ENCODE data around the gene NCBP3. TPM values are rescaled to one million over a fixed set of nuclear protein-coding genes. Genes with fewer than 3 reads are reported as not detected.
"Not testable (repeated sequence)": the region's sequence is repeated elsewhere in the genome, so short reads cannot be mapped to it uniquely, and the experiment has no call there.

NCBP3 gene
- total and polyA plus RNA-seq, 2 of the 4 experiments (the other 2 are of a cell fraction): 10.8 to 13.5 TPM

- no peak overlapping the region for H3K4me3 ChIP-seq (ENCODE audit: insufficient read depth, low read depth, low read length)
- H3K36me3 ChIP-seq (ENCODE audit: control insufficient read depth, insufficient read depth, low read length): peaks cover 8% of the 10 kb centered on the region
- H3K4me1 ChIP-seq (ENCODE audit: control insufficient read depth, insufficient read depth, low read length): no peaks in the 10 kb centered on the region
- H3K23ac ChIP-seq (ENCODE audit: low read depth, low read length): no peak overlapping the region
- ATAC-seq (ENCODE audit: low read depth) (no peak), DNase-seq (no peak)
- H3K9me1 ChIP-seq (ENCODE audit: insufficient read depth, low read length): peaks cover 2% of the 10 kb centered on the region; the same call in 1 of the 2 replicates
- H3K27ac ChIP-seq (ENCODE audit: insufficient read depth, low read length): no peak overlapping the region
- H4K8ac ChIP-seq (ENCODE audit: low read depth in 2 of 2, low read length in 2 of 2): no peak overlapping the region
- H2BK120ac ChIP-seq (ENCODE audit: low read depth, low read length): no peak overlapping the region
- no peak overlapping the region for H4K5ac ChIP-seq (ENCODE audit: low read depth, low read length)
- no peak overlapping the region for H3K4ac ChIP-seq (ENCODE audit: low read depth, low read length)
- intact Hi-C loops (cut with micrococcal nuclease): no loop called here
- no peaks in the 10 kb centered on the region for H3K79me1 ChIP-seq (ENCODE audit: low read depth in 1 of 2, low read length in 2 of 2)
- no peak overlapping the region for H2BK5ac ChIP-seq (ENCODE audit: low read depth, low read length, poor library complexity, severe bottlenecking)
- H2AK9ac ChIP-seq (replicated peaks; ENCODE audit: low read depth, low read length, poor library complexity): no peak overlapping the region
- no peak overlapping the region for H2BK20ac ChIP-seq (ENCODE audit: low read depth, low read length)
- H4K20me1 ChIP-seq (ENCODE audit: insufficient read depth, low read length): no peaks in the 10 kb centered on the region
- no TSS peak for BruUV-seq (replicated peaks)
- no peak overlapping the region for H3K56ac ChIP-seq (ENCODE audit: extremely low read depth, insufficient read depth, low read length)
- TF ChIP-seq, protein P1, sequence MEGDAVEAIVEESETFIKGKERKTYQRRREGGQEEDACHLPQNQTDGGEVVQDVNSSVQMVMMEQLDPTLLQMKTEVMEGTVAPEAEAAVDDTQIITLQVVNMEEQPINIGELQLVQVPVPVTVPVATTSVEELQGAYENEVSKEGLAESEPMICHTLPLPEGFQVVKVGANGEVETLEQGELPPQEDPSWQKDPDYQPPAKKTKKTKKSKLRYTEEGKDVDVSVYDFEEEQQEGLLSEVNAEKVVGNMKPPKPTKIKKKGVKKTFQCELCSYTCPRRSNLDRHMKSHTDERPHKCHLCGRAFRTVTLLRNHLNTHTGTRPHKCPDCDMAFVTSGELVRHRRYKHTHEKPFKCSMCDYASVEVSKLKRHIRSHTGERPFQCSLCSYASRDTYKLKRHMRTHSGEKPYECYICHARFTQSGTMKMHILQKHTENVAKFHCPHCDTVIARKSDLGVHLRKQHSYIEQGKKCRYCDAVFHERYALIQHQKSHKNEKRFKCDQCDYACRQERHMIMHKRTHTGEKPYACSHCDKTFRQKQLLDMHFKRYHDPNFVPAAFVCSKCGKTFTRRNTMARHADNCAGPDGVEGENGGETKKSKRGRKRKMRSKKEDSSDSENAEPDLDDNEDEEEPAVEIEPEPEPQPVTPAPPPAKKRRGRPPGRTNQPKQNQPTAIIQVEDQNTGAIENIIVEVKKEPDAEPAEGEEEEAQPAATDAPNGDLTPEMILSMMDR (conservative IDR thresholded peaks at IDR 0.05; ENCODE audit: low read depth, low read length): no peak
- no peak for TF ChIP-seq RAD21 (IDR thresholded peaks at IDR 0.05; ENCODE audit: low read length)
- CTCF ChIA-PET: interaction anchor here (0.6 to 1.4 kb wide), 3 partner anchors 20 to 56 kb away, joined by 3 to 4 read pairs (median 3); no protein-coding TSS in a partner anchor
- no peak overlapping the region for H3K9ac ChIP-seq (ENCODE audit: low read depth, low read length)
- H2AK5ac ChIP-seq (ENCODE audit: low read depth, low read length): no peak overlapping the region
- POLR2A ChIA-PET (ENCODE audit: unreplicated experiment): no interaction called here
- no peak overlapping the region for H2BK15ac ChIP-seq (ENCODE audit: low read depth, low read length)
- dilution Hi-C loops (cut with HindIII; ENCODE audit: low sequenced_read_pairs, unreplicated experiment): no loop called here
- H3K27me3 ChIP-seq (ENCODE audit: control insufficient read depth, insufficient read depth, low read length): no peaks in the 10 kb centered on the region
- H3K18ac ChIP-seq (ENCODE audit: low read depth, low read length): no peak overlapping the region
- no peaks in the 10 kb centered on the region for H3K9me3 ChIP-seq (ENCODE audit: control insufficient read depth, insufficient read depth, low read length)
- H3K4me2 ChIP-seq (ENCODE audit: low read depth, low read length): no peak overlapping the region
- H4K91ac ChIP-seq (ENCODE audit: insufficient read depth, low read depth, low read length): no peak overlapping the region
- WGBS, 2 experiments (ENCODE audit: extremely low coverage in 2 of 2, insufficient read length in 1 of 2): 75% methylated on average over 8 of the region's 16 CpGs; no CpG with 5 or more reads in 1 of the 2 experiments
- H3K14ac ChIP-seq (replicated peaks; ENCODE audit: low read depth, low read length): no peak overlapping the region
- H2AFZ ChIP-seq (replicated peaks; ENCODE audit: low read length, poor library complexity): no peak overlapping the region
- in situ Hi-C loops (cut with MboI; ENCODE audit: low sequenced_read_pairs): no loop called here
Measured at GRCh38 chr17:3857261-3858105, 11.4 kb upstream of the NCBP3 start.

GRCh38 chr17:3854204-3854603 lies 8.2 kb upstream of the NCBP3 start:
- H4K8ac ChIP-seq (ENCODE audit: low read depth in 2 of 2, low read length in 2 of 2); H3K9me3 ChIP-seq (ENCODE audit: control insufficient read depth, insufficient read depth, low read length); H2BK120ac ChIP-seq (ENCODE audit: low read depth, low read length); BruUV-seq (replicated peaks); H3K18ac ChIP-seq (ENCODE audit: low read depth, low read length); H3K4me1 ChIP-seq (ENCODE audit: control insufficient read depth, insufficient read depth, low read length); in situ Hi-C loops (cut with MboI; ENCODE audit: low sequenced_read_pairs); H2AK9ac ChIP-seq (replicated peaks; ENCODE audit: low read depth, low read length, poor library complexity); H4K91ac ChIP-seq (ENCODE audit: insufficient read depth, low read depth, low read length); H3K36me3 ChIP-seq (ENCODE audit: control insufficient read depth, insufficient read depth, low read length); H3K23ac ChIP-seq (ENCODE audit: low read depth, low read length); H4K5ac ChIP-seq (ENCODE audit: low read depth, low read length); H3K56ac ChIP-seq (ENCODE audit: extremely low read depth, insufficient read depth, low read length); H3K4me2 ChIP-seq (ENCODE audit: low read depth, low read length); H3K27me3 ChIP-seq (ENCODE audit: control insufficient read depth, insufficient read depth, low read length); intact Hi-C loops (cut with micrococcal nuclease); dilution Hi-C loops (cut with HindIII; ENCODE audit: low sequenced_read_pairs, unreplicated experiment); H2BK20ac ChIP-seq (ENCODE audit: low read depth, low read length); H4K20me1 ChIP-seq (ENCODE audit: insufficient read depth, low read length); H3K4ac ChIP-seq (ENCODE audit: low read depth, low read length); H3K9ac ChIP-seq (ENCODE audit: low read depth, low read length); ATAC-seq (ENCODE audit: low read depth); CTCF ChIA-PET; POLR2A ChIA-PET (ENCODE audit: unreplicated experiment); DNase-seq; H2AFZ ChIP-seq (replicated peaks; ENCODE audit: low read length, poor library complexity); H3K27ac ChIP-seq (ENCODE audit: insufficient read depth, low read length); H2AK5ac ChIP-seq (ENCODE audit: low read depth, low read length); H3K4me3 ChIP-seq (ENCODE audit: insufficient read depth, low read depth, low read length); H3K9me1 ChIP-seq (ENCODE audit: insufficient read depth, low read length); H2BK5ac ChIP-seq (ENCODE audit: low read depth, low read length, poor library complexity, severe bottlenecking); H3K79me1 ChIP-seq (ENCODE audit: low read depth in 1 of 2, low read length in 2 of 2); H2BK15ac ChIP-seq (ENCODE audit: low read depth, low read length); H3K14ac ChIP-seq (replicated peaks; ENCODE audit: low read depth, low read length): not testable (repeated sequence)
- WGBS, 2 experiments (ENCODE audit: extremely low coverage in 2 of 2, insufficient read length in 1 of 2): no CpG with 5 or more reads among the region's 36 CpGs

Data from IMR-90 (cell line).